Measurements from ENCODE around the gene TOP3B.

TOP3B gene

GRCh38 chr22:21907638-21908522 is 74.7 kb downstream of the TOP3B start:
- TF ChIP-seq NFIC (IDR thresholded peaks at IDR 0.05) = no peak
- no peak for TF ChIP-seq RAD21 (IDR thresholded peaks at IDR 0.05; ENCODE audit: low read depth)
- no peak for TF ChIP-seq MAX (IDR thresholded peaks at IDR 0.05)
- TF ChIP-seq CREB1 (IDR thresholded peaks at IDR 0.05; ENCODE audit: low read depth) = no peak
- no peak for TF ChIP-seq YY1 (IDR thresholded peaks at IDR 0.05; ENCODE audit: low read depth)
- no peak for TF ChIP-seq CEBPB (IDR thresholded peaks at IDR 0.05)
- TF ChIP-seq TAF1 (IDR thresholded peaks at IDR 0.05; ENCODE audit: low read depth) = no peak
- no peak for TF ChIP-seq USF1 (IDR thresholded peaks at IDR 0.05)
- TF ChIP-seq ZBTB7A (IDR thresholded peaks at IDR 0.05; ENCODE audit: low read depth) = no peak
- TF ChIP-seq TEAD4 (IDR thresholded peaks at IDR 0.05) = no peak
- no peak for TF ChIP-seq REST (IDR thresholded peaks at IDR 0.05; ENCODE audit: low read depth)
- no peak for TF ChIP-seq EGR1 (IDR thresholded peaks at IDR 0.05)
- TF ChIP-seq FOXM1 (IDR thresholded peaks at IDR 0.05; ENCODE audit: borderline replicate concordance, low read depth) = no peak
- no peak for TF ChIP-seq TCF12 (IDR thresholded peaks at IDR 0.05; ENCODE audit: low read depth)

Data from Ishikawa (cell line).